SH-SY5Y (cell line): Measurements from ENCODE around the gene TUBA4B.

Experiments
- GATA2 ChIP-seq: IDR thresholded peaks from 2 replicates; pipeline ENCODE4 v1.6.1; 2011; ENCODE audit warnings: mild to moderate bottlenecking, low read depth, low read length
- GATA3 ChIP-seq: IDR thresholded peaks from 2 replicates; pipeline ENCODE4 v1.6.1; 2011; ENCODE audit warnings: low read depth, mild to moderate bottlenecking, low read length, moderate library complexity

GRCh38 chr2:219299372-219299760 is 46.3 kb downstream of the TUBA4B start:
- no peak for TF ChIP-seq GATA2
- no peak for TF ChIP-seq GATA3
